IPS-NIHi7 (cell line): ENCODE measurements around the gene PNMA5.

ENCODE experiments used
- DNase-seq: peaks from one replicate; pipeline ENCODE4 v3.0.0; 2012; ENCODE audit warnings: mixed read lengths; ENCODE audit errors: extremely low spot score

The PNMA5 gene

DNA sequence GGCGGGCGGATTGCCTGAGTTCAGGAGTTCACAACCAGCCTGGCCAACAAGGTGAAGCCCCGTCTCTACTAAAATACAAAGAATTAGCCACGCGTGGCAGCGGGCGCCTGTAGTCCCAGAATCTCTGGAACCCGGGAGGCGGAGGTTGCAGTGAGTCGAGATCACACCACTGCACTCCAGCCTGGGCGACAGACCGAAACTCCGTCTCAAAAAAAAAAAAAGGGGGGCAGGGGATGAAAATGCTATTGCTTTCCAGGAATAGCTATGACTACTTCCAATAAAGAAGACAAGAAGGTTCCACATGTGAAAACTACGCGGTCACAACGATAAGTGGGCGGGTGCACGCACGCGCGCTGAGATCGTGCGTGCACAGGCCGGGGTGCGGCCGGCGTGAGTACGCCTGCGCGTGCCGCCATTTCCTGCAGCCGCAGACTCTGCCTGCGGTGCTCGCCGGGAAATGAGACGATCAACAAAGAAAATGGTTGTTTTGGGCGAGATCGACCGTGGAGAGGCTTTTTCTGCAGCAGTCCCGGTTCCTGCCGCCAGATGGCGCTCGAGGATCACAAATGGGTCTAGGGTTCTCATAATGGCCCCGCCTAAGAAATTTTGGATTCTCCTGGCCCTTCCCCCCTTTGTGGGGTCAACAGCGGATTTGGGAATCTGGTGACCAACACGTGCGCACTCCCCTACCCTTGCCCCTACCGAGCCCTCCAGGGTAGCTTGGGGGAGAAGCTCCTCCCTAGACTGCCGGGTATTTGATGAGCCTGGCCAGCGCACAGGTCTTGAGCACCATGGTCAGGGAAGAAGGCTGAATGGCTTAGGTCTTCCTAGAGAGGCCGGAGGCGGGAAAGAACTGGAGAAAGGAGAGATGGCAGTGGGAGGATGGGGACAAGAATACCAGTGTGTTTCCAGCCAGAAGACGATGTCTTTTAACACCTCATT lies 35.1 kb downstream of the PNMA5 start:
- DNase-seq, result peak; percentile 87

DNA sequence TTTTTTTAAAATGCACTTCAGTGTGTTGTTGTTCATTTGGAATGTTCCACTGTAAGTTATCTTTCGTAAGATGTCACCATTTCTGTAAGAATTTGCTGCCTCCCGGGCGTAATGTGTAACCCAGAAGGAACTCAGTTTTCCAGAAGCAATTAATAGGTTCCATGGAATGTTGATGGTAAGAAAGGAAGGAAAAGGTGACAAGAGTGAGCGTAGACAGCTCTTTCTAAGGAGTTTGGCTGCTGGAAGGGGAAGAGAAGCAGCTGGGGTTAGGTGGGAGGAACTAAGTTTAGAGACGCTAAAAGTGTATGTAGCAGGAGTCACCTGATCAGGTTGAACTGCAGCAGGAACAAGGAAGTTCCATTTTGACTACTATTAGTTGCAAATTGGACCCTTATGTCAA lies 35.9 kb downstream of the PNMA5 start:
- no peak for DNase-seq

DNA sequence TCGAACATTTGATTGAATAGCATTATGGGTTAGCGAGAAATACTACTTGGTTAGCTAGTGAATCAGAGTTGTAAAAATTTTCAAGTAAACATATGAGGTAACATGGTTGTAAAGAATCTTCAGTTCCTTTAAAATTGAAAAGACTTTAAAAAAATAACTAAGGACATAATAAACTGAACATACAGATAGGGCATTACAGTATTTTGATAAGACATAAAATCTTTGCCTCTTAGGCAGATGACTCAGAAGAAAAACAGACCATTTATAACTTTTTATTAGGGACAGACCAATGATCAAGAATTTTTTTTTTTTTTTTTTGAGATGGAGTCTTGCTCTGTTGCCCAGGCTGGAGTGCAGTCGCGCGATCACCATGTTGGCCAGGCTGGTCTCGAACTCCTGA lies 43.1 kb downstream of the PNMA5 start:
- DNase-seq, result no peak

DNA sequence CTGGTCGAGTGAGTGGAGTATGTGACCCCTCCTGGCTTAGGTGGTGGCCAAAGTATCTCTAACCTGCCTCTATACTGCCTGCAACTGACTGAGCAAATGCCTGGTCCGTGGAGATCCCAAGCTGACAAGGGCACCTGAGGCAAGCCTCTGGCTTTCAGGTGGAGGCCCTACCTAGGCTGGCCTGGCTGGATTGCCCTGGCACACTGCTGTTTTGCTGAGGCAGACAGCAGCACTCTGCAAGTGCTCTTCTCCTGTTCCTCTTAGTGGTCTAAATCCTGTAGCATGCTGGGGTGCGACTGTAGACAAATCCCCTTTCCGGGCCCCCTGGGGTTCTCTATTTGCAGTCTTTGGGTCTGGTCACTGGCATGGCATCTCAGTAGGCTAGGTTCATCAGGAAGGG lies 44.8 kb downstream of the PNMA5 start:
- DNase-seq, result no peak

DNA sequence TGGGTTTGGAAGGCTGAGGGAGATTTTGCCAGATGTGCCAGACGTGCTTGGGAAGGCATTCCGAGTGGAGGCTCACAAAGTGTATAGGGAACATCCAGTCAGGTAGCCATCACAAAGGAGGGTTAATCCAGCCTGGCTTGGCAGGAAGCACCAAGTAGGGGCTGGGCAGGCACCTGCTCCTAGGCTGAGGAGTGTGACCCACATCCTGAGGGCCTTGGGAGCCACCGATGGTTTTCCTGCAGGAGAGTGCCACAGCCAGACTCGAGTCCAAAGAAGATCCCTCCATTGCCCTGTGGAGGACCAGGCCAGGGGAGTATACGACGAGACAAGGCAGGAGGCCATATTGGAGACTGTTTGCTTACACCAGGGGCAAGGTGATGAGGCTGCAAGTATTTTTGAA lies 47.2 kb downstream of the PNMA5 start:
- no peak for DNase-seq

DNA sequence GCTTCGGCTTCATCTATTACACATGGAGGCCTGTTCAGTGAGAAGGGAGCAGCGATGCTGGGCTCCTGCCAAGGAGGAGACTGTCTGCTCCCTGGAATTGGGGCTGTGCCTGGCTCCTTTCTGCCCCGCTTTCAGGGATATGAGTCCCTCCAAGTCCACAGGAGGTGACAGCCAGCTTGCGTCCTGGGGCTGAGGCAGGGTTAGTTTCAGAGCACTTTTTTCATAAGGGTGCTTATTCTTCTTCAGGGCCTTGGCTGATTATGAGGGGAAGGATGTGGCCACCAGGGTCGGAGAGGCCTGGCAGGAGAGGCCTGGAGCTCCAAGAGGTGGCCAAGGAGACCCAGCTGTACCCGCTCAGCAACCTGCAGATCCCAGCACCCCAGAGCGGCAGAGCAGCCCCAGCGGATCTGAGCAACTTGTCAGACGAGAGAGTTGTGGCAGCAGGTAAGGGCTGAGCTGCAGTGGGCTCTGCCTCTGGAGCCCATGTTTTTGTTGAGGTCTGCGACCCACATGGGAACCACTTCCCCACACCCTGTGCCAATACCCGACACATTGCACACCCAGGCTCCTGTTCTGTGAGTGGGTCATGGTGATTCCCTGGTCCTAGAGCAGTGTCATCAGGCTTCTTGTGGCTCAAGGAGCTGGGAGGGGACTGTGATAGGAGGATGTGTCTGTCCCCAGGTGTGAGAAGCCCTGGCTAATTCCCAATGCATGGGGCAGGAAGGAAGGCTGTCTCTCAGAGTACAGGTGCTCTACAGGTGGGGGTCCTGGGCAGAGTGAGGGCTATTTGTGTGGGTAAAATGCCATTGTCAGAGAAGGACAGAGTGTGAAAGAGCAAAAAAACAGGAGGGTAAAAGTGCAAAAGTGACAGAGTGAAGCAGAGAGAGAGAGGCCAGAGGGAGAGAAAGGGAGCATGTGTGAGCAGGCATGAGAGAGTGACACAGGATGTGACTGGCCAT lies 48.6 kb downstream of the PNMA5 start:
- DNase-seq, result no peak

DNA sequence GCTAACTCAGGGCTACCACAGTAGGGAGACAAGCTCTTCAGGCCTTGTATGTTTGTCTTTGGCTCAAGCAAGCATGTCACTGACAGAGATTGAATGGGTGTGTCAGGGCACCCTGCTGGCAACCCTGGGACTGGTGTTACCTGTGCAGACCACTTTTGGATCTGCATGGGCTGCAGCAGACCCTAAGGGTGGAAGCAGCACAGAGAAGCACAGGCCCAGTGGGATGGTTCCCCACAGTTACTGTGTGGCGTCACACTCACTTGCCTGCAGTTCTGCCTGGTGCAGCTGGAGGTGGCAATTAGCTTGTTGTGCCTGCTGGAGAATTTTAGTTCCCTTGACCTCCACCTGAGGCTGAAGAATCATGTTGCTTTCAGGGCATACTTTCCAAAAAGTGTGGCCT lies 50.1 kb downstream of the PNMA5 start:
- DNase-seq, result no peak

DNA sequence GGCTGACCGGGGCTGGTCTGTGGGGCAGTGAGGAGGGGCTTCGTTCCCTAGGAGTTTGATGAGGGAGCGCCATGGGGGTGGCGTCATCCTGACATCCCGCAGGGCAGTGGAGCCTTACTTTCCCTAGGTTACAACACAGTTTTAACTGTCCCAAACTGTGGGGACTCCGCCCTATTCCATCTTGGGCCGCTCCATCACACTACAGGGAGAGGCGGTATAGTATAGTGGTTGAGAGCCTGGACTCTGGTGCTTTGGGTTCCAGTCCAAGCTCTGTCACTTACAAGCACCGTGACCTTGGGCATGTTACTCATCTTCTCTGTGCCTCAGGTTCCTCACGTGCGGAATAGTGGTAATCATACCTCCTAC lies 51.9 kb downstream of the PNMA5 start:
- DNase-seq, result no peak

DNA sequence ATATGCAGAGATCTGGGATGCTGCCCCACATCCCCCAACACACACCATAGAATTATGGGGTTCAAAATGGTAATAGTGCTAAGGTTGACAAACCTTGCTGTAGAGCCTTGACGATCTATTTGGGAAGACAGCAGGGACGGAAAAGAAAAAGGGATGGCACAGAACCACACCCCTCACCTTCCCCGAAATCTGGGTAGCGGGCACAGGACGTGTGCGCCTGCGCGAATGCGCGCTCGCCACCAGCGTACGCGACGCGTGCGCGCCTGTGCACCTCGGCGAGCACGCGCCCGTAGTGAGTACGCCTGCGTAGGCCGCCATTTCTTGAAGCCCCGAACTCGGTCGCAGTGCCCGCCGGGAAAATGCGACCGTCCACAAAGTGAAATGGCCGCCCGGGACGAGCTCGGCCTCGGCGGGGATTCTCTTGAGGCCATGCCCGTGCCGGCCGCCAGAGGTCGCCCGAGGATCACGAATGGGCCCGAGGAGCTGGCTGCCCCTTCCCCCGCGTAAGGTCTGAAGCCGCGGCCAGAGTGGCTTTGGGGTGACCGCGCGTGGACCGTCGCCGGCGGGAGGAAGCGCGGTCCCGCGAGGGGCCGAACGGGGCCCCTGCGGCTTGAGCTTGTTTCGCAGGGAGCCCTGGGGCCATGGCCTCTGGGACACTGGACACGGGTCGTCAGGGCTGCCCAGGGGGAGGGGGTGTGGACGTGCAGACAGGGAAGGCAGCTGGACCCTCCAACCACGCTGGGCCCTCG lies 52.4 kb downstream of the PNMA5 start:
- peak; percentile 92 for DNase-seq
